ENCODE measurements around the gene CPLX4. TPM values are rescaled to one million over a fixed set of nuclear protein-coding genes. Genes with fewer than 3 reads are reported as not detected.

Gene CPLX4
- polyA plus RNA-seq, 1 donor (not counting 4 experiments of a cell fraction or from before 2014, with no cell fraction given) = not detected

DNA sequence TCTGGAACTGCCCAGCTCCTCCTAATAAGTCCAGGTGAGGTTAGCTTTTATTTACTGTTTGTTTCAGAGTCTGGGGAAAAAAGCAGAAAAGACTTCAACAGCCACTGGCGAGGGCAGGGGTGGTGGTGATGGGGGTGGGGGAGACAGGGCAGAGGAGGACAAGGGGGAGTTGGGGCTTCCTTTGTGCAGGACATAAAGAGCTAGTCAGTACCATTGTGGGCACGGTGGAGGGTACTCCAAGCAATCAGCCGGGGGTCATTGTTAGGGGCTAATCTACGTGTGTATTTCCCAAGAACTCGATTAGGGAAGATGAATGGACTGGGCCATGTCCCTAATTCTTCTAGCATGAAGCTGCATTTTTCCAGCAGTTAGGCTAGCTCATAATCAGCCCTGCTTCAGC lies 42.4 kb downstream of the CPLX4 start:
- H3K79me2 ChIP-seq (ENCODE audit: control insufficient read depth, insufficient read depth, low read length) = no peaks in the 10 kb centered on the region
- DNase-seq (ENCODE audit: low read depth, low spot score) (no peak), FAIRE-seq (no peak)
- no peaks in the 10 kb centered on the region for H3K9me1 ChIP-seq (ENCODE audit: control insufficient read depth, extremely low read depth, insufficient read depth, low read length)
- no peaks in the 10 kb centered on the region for H3K4me1 ChIP-seq (ENCODE audit: control insufficient read depth, extremely low read depth, insufficient read depth, low read length)
- peaks cover 80% of the 10 kb centered on the region for H3K27me3 ChIP-seq (ENCODE audit: control insufficient read depth, extremely low read depth, insufficient read depth, low read length)
- H3K9me3 ChIP-seq (ENCODE audit: control insufficient read depth, low read depth, low read length) = no peaks in the 10 kb centered on the region
- dilution Hi-C loops (cut with MboI; ENCODE audit: extremely low pct_ligation_motif_present, low sequenced_read_pairs) = no loop called here
- H3K9ac ChIP-seq (ENCODE audit: control insufficient read depth, extremely low read depth, insufficient read depth, low read length) = no peak overlapping the region
- H3K4me3 ChIP-seq (ENCODE audit: control insufficient read depth in 2 of 3, extremely low read depth in 1 of 3, insufficient read depth in 2 of 3, low read depth in 1 of 3, low read length in 3 of 3) = no peak overlapping the region
- no peak overlapping the region for H3K4me2 ChIP-seq (ENCODE audit: control insufficient read depth, extremely low read depth, insufficient read depth, low read depth, low read length)
- H3K36me3 ChIP-seq (ENCODE audit: control insufficient read depth in 2 of 2, extremely low read depth in 1 of 2, insufficient read depth in 2 of 2, low read length in 2 of 2) = no peaks in the 10 kb centered on the region
- H3K27ac ChIP-seq (ENCODE audit: control insufficient read depth, insufficient read depth, low read length) = no peak overlapping the region
- no peaks in the 10 kb centered on the region for H4K20me1 ChIP-seq (ENCODE audit: control insufficient read depth, extremely low read depth, insufficient read depth, low read length)
- H2AFZ ChIP-seq (ENCODE audit: control insufficient read depth, low read length) = no peak overlapping the region
- TF ChIP-seq CTCF (optimal IDR thresholded peaks at IDR 0.05 in 1 of 3, IDR thresholded peaks at IDR 0.05 in 1 of 3, conservative IDR thresholded peaks at IDR 0.05 in 1 of 3; ENCODE audit: extremely low read depth in 1 of 3, insufficient read depth in 2 of 3, low read length in 3 of 3) = no peak
- TF ChIP-seq EZH2 (IDR thresholded peaks at IDR 0.05; ENCODE audit: low read length) = no peak

GRCh38 chr18:59275406-59275949 lies 43.0 kb downstream of the CPLX4 start:
- no peaks in the 10 kb centered on the region for H3K79me2 ChIP-seq (ENCODE audit: control insufficient read depth, insufficient read depth, low read length)
- dilution Hi-C loops (cut with MboI; ENCODE audit: extremely low pct_ligation_motif_present, low sequenced_read_pairs) = no loop called here
- no peak for DNase-seq (ENCODE audit: low read depth, low spot score)
- no peak overlapping the region for H3K4me2 ChIP-seq (ENCODE audit: control insufficient read depth, extremely low read depth, insufficient read depth, low read depth, low read length)
- no peaks in the 10 kb centered on the region for H4K20me1 ChIP-seq (ENCODE audit: control insufficient read depth, extremely low read depth, insufficient read depth, low read length)
- no peaks in the 10 kb centered on the region for H3K4me1 ChIP-seq (ENCODE audit: control insufficient read depth, extremely low read depth, insufficient read depth, low read length)
- no peaks in the 10 kb centered on the region for H3K9me1 ChIP-seq (ENCODE audit: control insufficient read depth, extremely low read depth, insufficient read depth, low read length)
- H2AFZ ChIP-seq (ENCODE audit: control insufficient read depth, low read length) = no peak overlapping the region
- no peak overlapping the region for H3K9ac ChIP-seq (ENCODE audit: control insufficient read depth, extremely low read depth, insufficient read depth, low read length)
- no peaks in the 10 kb centered on the region for H3K36me3 ChIP-seq (ENCODE audit: control insufficient read depth in 2 of 2, extremely low read depth in 1 of 2, insufficient read depth in 2 of 2, low read length in 2 of 2)
- H3K27me3 ChIP-seq (ENCODE audit: control insufficient read depth, extremely low read depth, insufficient read depth, low read length) = peaks cover 85% of the 10 kb centered on the region
- no peak overlapping the region for H3K4me3 ChIP-seq (ENCODE audit: control insufficient read depth in 2 of 3, extremely low read depth in 1 of 3, insufficient read depth in 2 of 3, low read depth in 1 of 3, low read length in 3 of 3)
- FAIRE-seq = no peak
- H3K9me3 ChIP-seq (ENCODE audit: control insufficient read depth, low read depth, low read length) = no peaks in the 10 kb centered on the region
- TF ChIP-seq CTCF (optimal IDR thresholded peaks at IDR 0.05 in 1 of 3, IDR thresholded peaks at IDR 0.05 in 1 of 3, conservative IDR thresholded peaks at IDR 0.05 in 1 of 3; ENCODE audit: extremely low read depth in 1 of 3, insufficient read depth in 2 of 3, low read length in 3 of 3) (no peak), EZH2 (IDR thresholded peaks at IDR 0.05; ENCODE audit: low read length) (no peak)
- H3K27ac ChIP-seq (ENCODE audit: control insufficient read depth, insufficient read depth, low read length) = no peak overlapping the region

Data from keratinocyte (primary cell).